ENCODE measurements around the gene CDK18. TPM values are rescaled to one million over a fixed set of nuclear protein-coding genes. Genes with fewer than 3 reads are reported as not detected.

CDK18 gene
- total and polyA plus RNA-seq, 2 of the 8 experiments (the other 6 are each of a cell fraction or from before 2014, with no cell fraction given): 31.2 to 44.0 TPM

DNA sequence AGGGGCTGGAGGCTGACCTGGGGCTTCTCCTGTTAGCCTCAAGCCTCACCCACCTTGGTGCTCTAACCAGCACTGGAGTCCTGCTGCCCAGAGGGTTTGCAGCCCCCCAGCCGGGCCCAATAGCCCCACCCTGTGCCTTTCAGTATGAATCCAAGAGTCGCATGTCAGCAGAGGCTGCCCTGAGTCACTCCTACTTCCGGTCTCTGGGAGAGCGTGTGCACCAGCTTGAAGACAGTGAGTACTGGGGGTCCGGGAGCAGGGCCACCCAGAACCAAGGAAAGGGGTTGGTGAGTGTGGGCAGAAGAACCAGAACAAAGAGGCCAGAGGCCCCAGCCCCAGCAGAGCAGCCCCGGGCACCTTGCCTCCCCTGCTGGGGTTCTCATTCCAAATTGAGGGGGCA is 25.6 kb downstream of the CDK18 start (continued):
- TF ChIP-seq, protein P1, sequence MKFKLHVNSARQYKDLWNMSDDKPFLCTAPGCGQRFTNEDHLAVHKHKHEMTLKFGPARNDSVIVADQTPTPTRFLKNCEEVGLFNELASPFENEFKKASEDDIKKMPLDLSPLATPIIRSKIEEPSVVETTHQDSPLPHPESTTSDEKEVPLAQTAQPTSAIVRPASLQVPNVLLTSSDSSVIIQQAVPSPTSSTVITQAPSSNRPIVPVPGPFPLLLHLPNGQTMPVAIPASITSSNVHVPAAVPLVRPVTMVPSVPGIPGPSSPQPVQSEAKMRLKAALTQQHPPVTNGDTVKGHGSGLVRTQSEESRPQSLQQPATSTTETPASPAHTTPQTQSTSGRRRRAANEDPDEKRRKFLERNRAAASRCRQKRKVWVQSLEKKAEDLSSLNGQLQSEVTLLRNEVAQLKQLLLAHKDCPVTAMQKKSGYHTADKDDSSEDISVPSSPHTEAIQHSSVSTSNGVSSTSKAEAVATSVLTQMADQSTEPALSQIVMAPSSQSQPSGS (IDR thresholded peaks at IDR 0.05; ENCODE audit: low read length): no peak
- TF ChIP-seq EP300 (IDR thresholded peaks at IDR 0.05; ENCODE audit: borderline replicate concordance in 1 of 2, low read depth in 2 of 2, low read length in 2 of 2) (no peak), SP2 (IDR thresholded peaks at IDR 0.05; ENCODE audit: low read length) (no peak)
- TF ChIP-seq, protein P2, sequence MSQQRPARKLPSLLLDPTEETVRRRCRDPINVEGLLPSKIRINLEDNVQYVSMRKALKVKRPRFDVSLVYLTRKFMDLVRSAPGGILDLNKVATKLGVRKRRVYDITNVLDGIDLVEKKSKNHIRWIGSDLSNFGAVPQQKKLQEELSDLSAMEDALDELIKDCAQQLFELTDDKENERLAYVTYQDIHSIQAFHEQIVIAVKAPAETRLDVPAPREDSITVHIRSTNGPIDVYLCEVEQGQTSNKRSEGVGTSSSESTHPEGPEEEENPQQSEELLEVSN (IDR thresholded peaks at IDR 0.05): no peak
